Globus pallidus (tissue), 1 donor: ENCODE data around the gene IGSF23.

Experiments
- DNase-seq: peaks from one replicate; pipeline ENCODE4 v3.0.0-alpha.2; 2015; ENCODE audit warnings: low spot score

The IGSF23 gene

GRCh38 chr19:44641501-44642265 is 28.3 kb downstream of the IGSF23 start:
- no peak for DNase-seq

GRCh38 chr19:44642377-44642776 is 29.0 kb downstream of the IGSF23 start:
- no peak for DNase-seq

- DNase-seq = peak; percentile 64
These were observed 30.4 kb downstream of the IGSF23 start, which contains the start of gene PVR for GRCh38 chr19:44643605-44644401. TSS of gene PVR (plus strand) at chr19:44643910. CDS start at chr19:44644097, 187 bp downstream.

- no peak for DNase-seq
These were observed 31.1 kb downstream of the IGSF23 start for GRCh38 chr19:44644402-44645016.

- no peak for DNase-seq
These were observed 32.2 kb downstream of the IGSF23 start for GRCh38 chr19:44645407-44646048.

- DNase-seq = no peak
These were observed 32.7 kb downstream of the IGSF23 start for GRCh38 chr19:44646049-44646416.

GRCh38 chr19:44647144-44647543 is 33.8 kb downstream of the IGSF23 start:
- DNase-seq = no peak

GRCh38 chr19:44648631-44649251 is 35.4 kb downstream of the IGSF23 start:
- no peak for DNase-seq

- no peak for DNase-seq
These were observed 36.3 kb downstream of the IGSF23 start for GRCh38 chr19:44649578-44650145.

- DNase-seq = no peak
These were observed 40.0 kb downstream of the IGSF23 start for GRCh38 chr19:44653343-44653742.

GRCh38 chr19:44653977-44654774 is 40.8 kb downstream of the IGSF23 start:
- DNase-seq = no peak

- DNase-seq = no peak
These were observed 44.0 kb downstream of the IGSF23 start for GRCh38 chr19:44657211-44657921.

- DNase-seq = no peak
These were observed 44.8 kb downstream of the IGSF23 start for GRCh38 chr19:44658069-44658733.

- no peak for DNase-seq
These were observed 46.7 kb downstream of the IGSF23 start for GRCh38 chr19:44660081-44660480.

- no peak for DNase-seq
These were observed 47.8 kb downstream of the IGSF23 start for GRCh38 chr19:44661205-44661604.

- no peak for DNase-seq
These were observed 48.5 kb downstream of the IGSF23 start for GRCh38 chr19:44661904-44662303.

- no peak for DNase-seq
These were observed 49.5 kb downstream of the IGSF23 start for GRCh38 chr19:44662691-44663385.

GRCh38 chr19:44663996-44664395 is 50.6 kb downstream of the IGSF23 start:
- no peak for DNase-seq

- no peak for DNase-seq
These were observed 51.6 kb downstream of the IGSF23 start for GRCh38 chr19:44664976-44665375.
